Jurkat, Clone E6-1 (cell line): Measurements from ENCODE around the gene HMGB4.

ENCODE experiments used
- DNase-seq: peaks from one replicate; pipeline ENCODE4 v3.0.0-alpha.2; 2011; ENCODE audit warnings: low read depth, low spot score
- H3K4me3 ChIP-seq: 2 replicates; pipeline ENCODE4 v1.5.1; 2011; ENCODE audit warnings: mild to moderate bottlenecking, low read length, control low read depth, moderate library complexity

HMGB4 gene

GRCh38 chr1:33886496-33886895 lies 22.6 kb downstream of the HMGB4 start:
- DNase-seq = no peak
- H3K4me3 ChIP-seq = no peak overlapping the region

DNA sequence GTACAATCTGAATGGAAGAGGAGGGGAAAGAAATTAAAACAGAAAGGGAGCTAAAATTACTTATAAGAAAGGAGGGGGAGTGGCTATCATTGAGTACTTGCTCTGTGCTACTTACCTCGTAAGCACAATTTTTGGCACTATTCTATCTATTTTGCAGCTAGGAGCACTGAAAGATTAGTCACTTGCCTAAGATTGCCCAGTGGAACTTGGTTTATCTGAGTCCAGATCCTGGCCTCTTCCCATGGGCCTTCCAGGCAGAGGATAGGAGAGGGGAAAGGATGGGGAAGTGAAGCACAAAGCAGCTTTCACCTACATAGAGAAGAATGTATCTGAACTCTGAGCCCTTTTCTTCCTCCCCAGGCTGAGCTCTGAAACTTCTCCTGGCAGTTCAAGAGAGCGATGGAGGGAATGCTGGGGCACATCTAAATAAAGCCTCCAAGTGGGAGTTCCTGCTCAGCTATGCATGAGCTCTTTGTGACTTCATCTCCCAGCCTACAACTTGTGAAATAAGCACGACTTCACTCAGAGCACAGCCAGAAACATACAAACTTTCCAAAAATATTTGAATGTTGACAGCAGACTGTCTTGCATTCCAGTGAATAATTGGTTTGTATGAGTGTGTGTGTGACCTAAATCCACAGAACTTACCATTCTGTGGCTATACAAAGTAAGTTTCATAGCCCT lies 29.4 kb downstream of the HMGB4 start:
- DNase-seq = no peak

DNA sequence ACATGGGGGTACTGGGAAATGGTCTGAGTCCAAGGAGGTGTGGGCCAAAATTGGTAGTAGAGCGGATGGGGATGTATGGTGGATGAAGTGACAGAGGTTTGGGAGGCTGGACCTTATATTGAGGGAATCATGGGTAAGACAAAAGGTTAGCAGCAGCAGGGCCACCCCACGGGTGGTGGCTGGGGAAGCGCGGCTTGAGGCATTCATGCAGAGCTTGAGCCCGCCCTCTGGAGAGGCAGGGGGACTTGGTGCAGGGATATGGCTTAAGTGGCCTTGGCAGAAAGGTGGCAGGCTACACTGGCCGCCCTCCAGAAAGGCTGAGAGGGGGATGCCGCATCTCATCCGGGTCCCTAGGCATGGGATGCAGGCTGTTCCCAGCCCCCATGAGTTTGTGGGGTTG lies 31.5 kb downstream of the HMGB4 start:
- no peak for DNase-seq
- H3K4me3 ChIP-seq = no peak overlapping the region

More for the DNA sequence above, 29.4 kb downstream of the HMGB4 start:
- H3K4me3 ChIP-seq = no peak overlapping the region

DNA sequence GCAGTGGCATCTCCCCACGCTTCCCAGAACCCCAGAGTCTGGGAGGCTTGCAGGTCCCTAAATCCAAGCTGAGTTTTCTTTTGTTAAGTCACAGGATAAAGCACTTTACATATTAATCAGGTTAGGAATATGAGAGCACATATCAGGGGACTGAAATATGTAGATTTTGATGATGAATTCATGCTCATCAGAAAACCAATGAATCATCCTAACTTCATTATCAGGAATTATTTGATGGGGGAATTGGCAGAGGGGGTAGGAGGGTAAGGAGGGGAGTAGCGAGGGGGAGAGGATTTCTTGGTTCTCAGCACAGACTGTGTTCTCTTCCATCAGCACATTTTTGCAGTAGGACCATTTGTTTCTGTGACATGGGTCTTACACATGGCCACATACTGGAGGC lies 32.1 kb downstream of the HMGB4 start:
- DNase-seq = no peak
- H3K4me3 ChIP-seq = no peak overlapping the region

GRCh38 chr1:33897092-33897725 lies 33.3 kb downstream of the HMGB4 start:
- no peak overlapping the region for H3K4me3 ChIP-seq
- DNase-seq = no peak

GRCh38 chr1:33898406-33898805 lies 34.5 kb downstream of the HMGB4 start:
- H3K4me3 ChIP-seq = no peak overlapping the region
- DNase-seq = no peak

- no peak for DNase-seq
Measured at GRCh38 chr1:33898881-33899280, 35.0 kb downstream of the HMGB4 start.

GRCh38 chr1:33899746-33900145 lies 35.9 kb downstream of the HMGB4 start:
- no peak overlapping the region for H3K4me3 ChIP-seq
- no peak for DNase-seq

More at GRCh38 chr1:33898881-33899280, 35.0 kb downstream of the HMGB4 start:
- H3K4me3 ChIP-seq = no peak overlapping the region

DNA sequence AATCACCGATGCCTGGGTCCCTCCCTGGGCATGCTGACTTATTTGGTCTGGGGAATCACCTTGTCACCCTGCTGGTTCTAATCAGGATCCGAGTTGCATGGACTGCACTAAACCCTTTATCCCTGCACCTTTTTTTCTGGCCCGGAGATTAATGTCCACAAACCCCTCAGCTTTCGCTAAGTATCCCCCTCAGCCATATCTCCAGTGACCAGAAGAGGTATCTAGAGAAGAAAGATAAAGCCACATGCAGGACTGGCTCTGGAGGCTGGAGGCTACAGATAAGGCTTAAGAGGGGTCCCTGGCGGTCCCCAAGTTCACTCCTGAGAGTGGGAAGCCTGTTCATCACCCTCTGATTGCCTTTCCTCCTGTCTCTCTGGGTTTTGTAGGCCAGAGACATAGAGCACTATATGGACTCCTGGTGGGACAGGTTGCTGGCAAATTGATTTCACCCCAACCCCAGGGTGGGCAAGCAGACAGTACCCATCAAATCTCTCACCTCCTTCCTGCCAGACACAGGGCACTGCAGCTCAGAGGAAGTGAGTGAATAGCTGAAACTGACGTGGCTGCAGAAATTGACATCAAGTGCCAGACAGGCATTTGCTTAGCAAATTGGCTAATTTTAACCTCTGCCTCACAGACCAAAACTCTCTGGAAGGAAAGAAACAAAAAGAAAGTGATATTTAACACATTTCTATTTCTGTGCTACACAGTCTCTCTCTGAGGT lies 38.8 kb downstream of the HMGB4 start:
- DNase-seq = no peak
- H3K4me3 ChIP-seq = no peak overlapping the region

DNA sequence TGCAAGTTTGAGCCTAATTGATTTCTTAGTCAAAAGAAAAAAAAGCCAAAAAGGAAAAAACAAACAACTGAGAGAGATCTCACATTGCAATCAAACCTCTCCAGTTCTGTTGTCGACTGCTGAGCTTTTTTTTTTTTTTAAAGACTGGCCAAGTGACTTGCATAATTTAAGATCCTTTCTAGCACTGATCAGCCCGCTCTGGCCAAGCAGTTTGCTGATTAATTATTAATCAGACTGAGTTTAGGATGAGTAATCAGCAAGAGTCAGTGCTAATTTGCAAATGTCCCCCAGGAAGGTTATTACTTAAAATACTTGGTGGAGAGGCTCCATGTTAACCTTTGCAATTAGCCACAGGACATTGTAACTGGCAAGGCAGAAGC lies 39.3 kb downstream of the HMGB4 start:
- no peak overlapping the region for H3K4me3 ChIP-seq
- DNase-seq = no peak

DNA sequence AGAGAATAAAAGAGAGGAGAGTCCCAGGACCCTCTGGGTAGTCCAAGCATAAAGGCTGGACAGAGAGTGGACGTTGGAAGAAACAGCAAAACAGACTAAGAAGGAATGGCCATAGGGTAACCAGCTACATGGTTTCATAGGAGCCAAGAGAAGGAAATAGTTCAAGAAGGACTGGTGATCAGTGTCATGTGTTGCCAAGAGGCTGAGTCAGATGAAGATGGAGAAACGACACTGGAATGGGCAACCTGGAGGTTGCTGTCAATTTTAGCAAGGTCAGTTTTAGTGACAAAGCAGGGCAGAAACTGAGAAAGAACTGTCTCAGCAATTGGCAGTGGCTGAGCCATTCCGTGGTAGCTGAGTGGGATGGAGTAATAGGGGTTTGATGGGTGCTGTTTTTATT lies 41.4 kb downstream of the HMGB4 start:
- no peak overlapping the region for H3K4me3 ChIP-seq
- DNase-seq = no peak

DNA sequence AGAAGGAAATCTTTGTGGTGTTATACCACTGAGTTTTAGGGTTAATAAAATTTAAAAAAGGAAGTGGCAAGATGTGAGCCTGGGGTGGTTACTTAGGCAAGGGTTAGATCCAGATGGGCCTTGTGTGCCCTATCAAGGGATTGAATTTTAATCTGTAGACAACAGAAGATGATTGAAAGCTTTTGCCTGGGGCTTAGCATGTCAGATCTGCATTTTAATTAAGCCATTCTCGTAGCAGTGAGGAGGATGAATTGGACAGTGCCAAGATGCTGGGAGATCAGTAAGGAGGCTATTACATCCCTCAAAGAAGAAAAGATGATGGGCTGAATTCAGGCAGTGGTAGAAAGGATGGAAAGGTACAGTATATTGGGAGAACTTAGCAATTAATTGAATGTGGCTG lies 42.3 kb downstream of the HMGB4 start:
- no peak overlapping the region for H3K4me3 ChIP-seq
- no peak for DNase-seq

GRCh38 chr1:33908324-33908956 lies 44.6 kb downstream of the HMGB4 start:
- no peak overlapping the region for H3K4me3 ChIP-seq
- DNase-seq = no peak
